GM20000 (cell line): ENCODE measurements around the gene FLOT1.

ENCODE experiments used
- DNase-seq: peaks from one replicate; pipeline ENCODE4 v3.0.0; 2012; ENCODE audit warnings: low spot score
- CTCF ChIP-seq: IDR thresholded peaks from 2 replicates; pipeline ENCODE4 v1.5.1; 2012; ENCODE audit warnings: mild to moderate bottlenecking, control low read depth; ENCODE audit errors: extremely low read depth, missing control alignments

Gene FLOT1

GRCh38 chr6:30781395-30781742, 38.9 kb upstream of the FLOT1 start:
- TF ChIP-seq CTCF, result no peak
- DNase-seq, result no peak

GRCh38 chr6:30780642-30780920, 38.1 kb upstream of the FLOT1 start:
- DNase-seq, result no peak
- no peak for TF ChIP-seq CTCF

- TF ChIP-seq CTCF, result no peak
- DNase-seq, result no peak
Observed at GRCh38 chr6:30779850-30780641, 37.6 kb upstream of the FLOT1 start.

GRCh38 chr6:30778001-30778635, 35.6 kb upstream of the FLOT1 start:
- no peak for TF ChIP-seq CTCF
- no peak for DNase-seq

GRCh38 chr6:30777155-30777485, 34.6 kb upstream of the FLOT1 start:
- no peak for TF ChIP-seq CTCF
- DNase-seq, result no peak

- DNase-seq, result no peak
- TF ChIP-seq CTCF, result no peak
Observed at GRCh38 chr6:30776390-30777154, 34.1 kb upstream of the FLOT1 start.

- no peak for DNase-seq
- no peak for TF ChIP-seq CTCF
Observed at GRCh38 chr6:30775104-30775503, 32.6 kb upstream of the FLOT1 start.
